HG02973 (cell line): ENCODE data around the gene SRBD1.
A peak's percentile ranks its signal among the peaks of the same experiment; 100 is the strongest.

ENCODE experiments used
- ATAC-seq: cut with Tn5 transposase; IDR thresholded peaks from one replicate; pipeline ENCODE4 v1.9.1; 2021; ENCODE audit warnings: moderate library complexity; ENCODE audit not compliant: unreplicated experiment

Gene SRBD1

DNA sequence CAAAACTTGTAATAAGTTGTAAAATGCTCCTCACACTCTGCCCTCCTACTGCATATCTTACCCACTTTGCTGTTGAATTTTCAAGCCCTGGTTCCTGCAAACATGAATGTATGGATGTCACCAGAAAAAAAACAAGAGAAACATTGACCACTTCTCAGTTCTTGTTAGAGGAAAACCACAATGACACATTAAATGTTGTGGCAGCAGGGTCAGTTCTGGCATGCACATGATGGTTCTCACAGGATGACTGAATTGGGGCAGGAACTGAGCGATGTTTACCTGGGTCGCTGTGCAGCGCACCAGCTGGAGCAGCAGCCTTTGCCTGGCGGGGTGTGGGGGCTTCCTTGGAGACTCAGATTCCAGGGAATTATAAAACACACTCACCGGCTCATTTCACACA, 26.4 kb upstream of the SRBD1 start:
- ATAC-seq = no peak

DNA sequence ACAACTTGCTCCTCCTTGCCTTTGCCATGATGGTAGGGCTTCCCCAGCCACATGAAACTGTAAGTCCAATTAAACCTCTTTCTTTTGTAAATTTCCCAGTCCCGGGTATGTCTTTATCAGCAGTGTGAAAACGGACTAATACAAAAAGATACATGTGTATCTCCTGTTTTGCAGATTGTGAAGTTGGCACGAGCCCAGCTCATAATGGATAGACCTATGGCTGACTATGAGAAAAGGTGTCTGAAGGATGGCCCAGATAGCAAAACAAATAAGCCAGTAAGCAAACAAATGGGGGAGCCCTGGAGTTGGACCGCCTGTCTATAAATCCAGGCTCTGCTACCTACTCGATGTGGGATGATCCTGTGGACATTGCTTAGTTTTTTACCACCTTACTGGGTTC, 24.9 kb upstream of the SRBD1 start:
- ATAC-seq = no peak

DNA sequence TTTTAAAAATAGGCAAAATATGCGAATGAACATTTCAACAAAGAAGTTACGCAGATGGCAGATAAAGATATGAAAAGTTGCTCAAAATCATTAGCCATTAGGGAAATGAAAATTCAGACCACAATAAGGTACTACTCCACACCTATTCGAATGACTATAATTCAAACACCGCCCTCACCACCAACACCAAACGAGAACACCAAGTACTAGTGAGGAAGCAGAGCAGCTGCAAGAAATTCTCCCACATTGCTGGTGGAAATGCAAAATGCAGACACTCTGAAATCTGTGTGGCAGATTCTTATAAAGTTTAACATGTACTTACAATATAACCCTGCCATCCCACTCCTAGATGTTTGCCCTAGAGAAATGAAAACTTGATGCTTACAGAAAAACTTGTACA, 23.2 kb upstream of the SRBD1 start:
- ATAC-seq = no peak

DNA sequence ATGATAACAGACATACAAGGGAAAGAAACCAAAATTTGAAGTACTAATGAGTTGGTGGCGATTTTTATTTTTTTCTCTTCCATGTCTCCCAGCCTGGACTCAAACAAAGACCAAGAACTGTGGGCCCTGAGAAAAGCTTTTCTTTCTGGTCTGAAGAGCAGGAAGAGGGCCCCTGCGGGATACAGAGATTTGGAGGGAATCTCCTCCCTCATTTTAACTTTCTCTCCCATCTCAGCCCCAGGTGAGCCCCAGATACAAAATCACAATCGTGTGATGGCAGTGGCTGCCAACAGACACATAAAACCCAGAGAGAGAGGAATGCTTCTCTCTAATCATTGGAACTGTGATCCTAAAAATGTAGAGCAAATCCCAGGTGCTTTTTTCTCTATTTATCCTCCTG, 20.9 kb upstream of the SRBD1 start:
- no peak for ATAC-seq

DNA sequence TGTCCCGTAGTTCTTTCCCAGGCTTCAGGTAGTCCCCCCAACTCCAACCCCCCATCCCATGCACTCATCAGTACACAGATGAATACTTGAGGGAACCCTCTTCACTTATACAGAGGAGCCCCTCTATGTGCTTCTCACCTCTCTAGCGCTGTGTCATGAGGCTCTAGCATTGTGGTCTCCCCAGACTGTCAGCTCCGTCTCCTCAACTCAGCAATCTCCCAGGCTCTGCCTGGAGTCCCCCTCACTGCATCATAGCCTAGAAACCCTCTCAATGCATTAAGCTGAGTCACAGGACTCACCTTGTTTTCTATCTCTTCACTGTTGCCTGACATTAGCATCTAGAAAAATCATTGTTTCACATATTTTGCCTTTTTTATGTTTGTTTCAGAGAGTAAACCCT, 20.3 kb upstream of the SRBD1 start:
- ATAC-seq = no peak

DNA sequence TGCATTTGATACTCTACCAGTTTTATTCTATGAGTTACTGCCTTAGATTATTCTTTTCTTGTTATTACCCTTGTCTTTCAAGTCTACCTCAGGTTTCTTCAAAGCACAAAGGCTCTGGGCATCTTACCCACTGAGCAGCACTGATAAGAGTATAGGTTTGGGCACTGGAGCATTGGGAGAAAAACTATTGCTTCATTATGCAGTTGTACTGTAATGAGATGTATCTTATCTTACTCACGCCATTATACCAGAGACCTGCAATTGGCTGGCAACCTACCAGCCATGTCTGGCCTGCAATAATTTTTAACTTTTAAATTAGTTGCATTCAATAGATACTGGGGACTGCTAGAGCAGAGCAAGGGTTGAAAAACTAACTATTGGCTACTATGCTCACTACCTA, 18.9 kb upstream of the SRBD1 start:
- no peak for ATAC-seq

DNA sequence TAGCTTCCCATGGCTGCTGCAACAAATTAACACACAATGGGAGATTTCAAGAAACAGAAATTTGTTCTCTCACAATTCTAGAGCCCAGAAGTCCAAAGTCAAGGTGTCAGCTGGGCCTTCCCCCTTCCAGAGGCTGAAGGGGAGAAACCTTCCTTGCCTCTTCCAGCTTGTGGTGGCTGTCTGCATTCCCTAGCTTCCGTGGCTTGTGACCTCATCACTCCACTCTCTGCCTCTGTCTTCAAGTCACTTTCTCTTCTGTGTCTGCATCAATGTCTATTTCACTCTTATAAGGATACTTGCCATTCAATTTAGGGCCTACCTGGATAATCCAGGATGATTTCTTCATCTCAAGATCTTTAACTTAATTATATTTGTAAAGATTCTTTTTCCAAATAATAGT, 16.8 kb upstream of the SRBD1 start:
- ATAC-seq = no peak

DNA sequence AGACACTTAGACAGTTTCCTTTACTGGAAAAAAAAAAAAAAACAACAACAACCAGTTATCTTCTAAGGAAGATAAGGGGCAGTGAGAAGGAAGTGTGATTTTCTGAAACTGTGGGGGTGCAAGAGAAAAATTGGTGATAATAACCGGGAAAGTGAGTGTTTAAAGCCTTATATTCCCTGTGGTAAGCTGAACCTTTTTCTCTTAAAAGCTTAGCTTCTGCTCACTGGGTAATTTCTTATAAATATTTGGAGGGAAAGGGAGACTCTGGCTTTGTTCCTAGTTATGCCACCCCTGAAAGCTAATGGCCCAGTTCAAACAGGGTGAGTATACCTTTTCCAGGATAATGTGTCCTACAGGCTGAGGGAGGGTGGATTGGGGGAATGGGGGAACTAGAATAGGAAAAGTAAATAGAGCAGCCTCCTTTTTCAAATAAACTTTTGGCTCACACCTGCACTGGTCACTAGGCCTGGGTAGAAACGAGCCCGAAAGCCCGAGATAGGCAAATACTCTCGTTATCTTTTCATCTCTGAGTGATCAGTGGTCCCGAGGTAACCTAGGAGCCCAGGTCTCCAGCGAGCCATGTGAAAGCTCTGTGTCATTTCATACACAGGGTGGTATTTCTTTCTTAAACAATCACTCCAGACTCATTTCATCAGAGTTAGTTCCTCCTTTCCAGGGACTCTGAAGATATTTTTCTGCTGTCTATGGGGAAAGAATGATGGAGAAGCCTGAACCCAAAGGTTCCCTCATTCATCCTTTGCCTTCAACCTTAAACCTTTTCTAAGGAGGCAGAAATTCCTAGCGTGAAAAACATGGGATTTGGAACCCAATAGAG, 15.5 kb upstream of the SRBD1 start:
- no peak for ATAC-seq

DNA sequence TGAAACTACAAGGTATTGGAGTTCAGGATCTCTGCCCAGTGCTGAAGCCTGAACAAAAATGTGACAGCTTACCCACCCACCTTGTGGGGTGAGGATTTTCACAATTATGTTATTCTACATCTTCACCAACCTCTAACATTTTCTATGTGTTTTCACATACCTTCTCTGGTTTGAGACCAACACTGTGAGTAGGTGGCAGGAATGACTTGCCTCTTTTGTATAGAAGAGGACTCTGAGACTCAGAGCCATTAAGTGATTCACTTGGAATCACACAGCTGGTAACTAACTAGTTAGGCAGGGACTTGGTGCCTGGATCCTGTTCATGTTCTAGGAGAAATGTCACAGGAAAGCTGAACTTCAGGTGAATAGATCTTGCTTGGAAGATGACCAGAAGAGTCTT, 14.8 kb upstream of the SRBD1 start:
- no peak for ATAC-seq

DNA sequence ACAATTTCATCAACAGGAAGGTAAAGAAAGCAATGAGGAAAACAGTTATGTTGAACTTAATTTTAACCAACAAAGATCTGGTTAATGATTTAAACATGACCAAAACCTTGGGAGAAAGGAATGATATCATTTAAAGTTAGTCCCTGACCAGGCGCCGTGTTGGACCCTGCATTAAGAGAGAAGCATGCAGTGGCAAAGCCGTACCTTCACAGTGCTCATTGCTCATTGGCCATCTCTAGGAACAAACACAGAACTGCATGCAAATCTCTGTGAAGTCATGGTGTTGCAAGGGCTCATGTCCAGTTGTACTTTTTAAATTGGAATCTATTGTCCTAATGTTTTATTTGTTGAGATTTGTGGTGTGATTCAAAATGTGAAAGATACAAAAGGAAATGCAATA, 12.0 kb upstream of the SRBD1 start:
- ATAC-seq = no peak

DNA sequence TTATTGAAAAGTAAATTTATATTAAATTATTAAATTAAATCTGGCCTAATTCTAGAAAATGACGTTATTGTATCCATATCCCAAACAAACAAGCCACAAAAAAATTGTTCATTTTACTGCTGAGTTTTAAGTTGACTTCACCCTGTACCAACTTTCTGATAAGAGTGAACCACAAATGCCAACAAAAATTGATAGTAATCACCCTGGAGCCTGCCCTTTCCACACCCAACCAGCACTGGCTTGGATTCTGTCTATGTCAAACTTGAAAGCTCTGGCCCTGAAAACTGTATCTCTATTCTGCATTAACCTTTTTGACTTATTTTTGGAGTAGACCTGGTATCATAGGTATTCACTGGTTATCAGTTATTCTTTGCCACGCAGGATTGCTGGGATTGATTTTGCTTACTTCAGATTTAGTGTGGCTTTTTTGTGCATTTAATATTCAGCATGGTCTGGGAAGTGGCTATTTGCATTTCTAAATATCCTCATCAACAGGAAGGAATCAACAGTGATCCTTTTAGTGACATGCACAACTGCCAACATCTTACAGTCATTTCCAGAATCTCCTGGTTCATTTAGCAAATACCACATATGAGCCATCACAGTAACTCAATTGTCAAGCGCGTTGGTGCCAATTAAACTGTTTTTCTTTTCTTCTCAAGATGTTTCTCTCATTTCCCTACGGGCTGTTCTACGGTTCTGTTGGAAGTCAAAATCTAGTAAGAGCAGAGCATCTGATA, 11.4 kb upstream of the SRBD1 start:
- ATAC-seq = no peak

DNA sequence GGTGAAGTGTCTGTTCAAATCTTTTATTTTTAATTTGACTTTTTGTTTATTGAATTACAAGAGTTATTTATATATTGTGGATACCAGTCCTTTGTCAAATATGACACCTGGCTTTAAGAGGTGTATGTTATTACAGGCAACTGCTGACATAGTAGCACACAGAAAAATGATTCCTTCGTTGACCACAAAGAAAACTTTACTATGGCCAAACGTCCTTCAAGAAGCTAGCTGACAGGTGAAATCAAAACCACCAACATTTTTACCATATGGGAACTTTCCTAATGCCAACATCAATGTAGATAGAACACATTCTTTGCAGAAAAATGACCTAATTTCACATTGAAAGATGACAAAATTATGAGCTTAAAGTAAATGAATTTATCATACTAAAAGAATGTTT, 6.4 kb upstream of the SRBD1 start:
- no peak for ATAC-seq

DNA sequence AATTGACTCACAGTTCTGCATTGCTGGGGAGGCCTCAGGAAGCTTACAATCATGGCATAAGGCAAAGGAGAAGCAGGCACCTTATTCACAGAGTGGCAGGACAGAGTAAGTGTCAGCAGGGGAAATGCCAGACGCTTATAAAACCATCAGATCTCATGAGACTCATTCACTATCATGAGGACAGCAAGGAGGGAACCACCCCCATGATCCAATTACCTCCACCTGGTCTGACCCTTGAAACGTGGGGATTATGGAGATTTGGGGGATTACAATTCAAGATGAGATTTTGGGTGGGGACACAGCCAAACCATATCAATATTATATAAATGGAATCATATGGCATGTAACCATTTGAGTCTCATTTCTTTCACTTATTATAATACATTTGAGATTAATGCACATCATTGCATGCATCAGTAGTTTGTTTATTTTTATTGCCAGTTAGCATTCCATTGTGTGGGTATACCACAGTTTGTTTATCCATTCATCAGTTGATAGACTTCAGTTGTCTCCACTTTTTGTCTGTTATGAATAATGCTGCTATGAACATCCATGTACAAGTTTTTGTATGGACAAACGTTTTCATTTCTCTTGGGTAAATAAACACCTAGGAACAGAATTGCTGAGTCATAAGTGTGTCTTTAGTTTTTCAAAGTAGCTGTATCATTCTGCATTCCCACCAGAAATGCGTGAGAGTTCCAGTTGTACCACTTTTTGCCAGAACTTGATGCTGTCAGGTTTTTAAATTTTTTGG, 5.8 kb upstream of the SRBD1 start:
- no peak for ATAC-seq

DNA sequence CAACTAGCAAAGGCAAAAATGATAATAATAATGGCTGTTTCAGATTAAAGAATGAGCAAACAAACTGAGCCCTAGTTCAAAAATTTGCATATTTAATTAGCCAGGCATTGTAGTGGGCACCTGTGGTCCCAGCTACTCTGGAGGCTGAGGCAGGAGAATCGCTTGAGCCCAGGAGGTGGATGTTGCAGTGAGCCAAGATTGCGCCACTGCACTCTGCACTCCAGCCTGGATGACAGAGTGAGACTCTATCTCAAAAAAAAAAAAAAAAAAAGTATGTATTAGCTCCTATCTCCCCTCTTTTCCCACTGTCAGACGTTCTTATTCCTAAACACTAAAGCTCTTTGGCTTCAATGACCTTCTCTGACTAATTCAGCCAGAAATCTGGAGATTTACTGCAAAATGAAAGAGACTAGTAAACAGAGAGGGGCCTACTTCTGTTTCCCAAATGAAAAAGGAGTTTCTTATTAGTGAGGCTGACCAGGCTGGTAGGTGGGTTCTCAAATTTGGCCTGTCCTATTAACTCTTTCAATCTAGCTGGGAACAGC, 3.9 kb upstream of the SRBD1 start:
- no peak for ATAC-seq

DNA sequence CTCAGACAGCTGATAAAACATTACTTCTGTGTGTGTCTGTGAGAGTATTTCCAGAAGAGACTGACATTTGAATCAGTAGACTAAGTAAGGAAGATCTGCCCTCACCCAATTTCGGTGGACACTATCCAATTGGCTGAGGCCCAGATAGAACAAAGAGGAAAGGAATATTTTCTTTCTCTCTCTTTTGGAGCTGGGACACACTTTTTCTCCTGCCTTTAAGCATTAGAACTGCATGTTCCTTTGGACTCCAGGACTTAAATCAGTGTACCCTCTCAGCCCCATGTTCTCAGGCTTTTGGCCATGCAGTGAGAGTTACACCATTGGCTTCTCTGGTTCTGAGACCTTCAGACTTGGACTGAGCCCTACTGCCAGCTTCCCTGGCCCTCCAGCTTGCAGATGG, 3.3 kb upstream of the SRBD1 start:
- no peak for ATAC-seq

DNA sequence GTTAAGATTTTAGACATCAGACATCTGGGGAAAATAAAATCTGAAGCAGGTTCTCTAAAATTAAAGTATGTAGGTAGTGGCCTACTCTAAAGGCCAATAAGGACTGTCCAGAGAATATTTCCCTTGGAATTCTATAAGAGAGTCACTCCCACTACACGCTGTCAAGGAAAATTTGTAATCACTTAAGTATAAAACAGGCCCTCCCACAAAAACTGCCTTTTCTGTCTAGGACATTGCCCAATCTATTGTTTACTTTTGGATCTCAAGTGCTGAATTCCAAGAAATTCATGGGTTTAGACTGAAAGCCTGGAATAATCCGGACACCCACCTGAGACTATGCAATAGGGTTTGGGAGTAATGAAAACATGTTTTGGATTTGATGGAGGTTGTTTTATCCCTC, 1.7 kb upstream of the SRBD1 start:
- no peak for ATAC-seq

DNA sequence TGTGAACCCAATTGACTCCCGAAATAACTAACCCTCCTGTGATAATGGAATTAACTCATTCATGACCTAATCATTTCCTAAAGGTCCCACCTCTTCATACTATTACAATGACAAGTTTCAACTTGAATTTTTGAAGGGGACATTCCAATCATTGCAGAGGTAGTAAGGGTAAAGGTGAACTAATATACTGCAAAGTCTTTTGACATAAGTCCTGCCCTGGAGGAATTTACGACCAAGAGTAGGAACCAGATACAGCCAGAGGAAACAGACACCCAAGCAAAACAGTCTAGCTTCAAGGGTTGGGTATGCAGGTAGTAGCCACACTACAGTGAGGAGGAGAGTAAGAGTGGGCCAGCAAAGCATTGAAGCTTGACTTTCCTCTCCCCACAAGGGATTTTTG, 1.2 kb upstream of the SRBD1 start:
- no peak for ATAC-seq

DNA sequence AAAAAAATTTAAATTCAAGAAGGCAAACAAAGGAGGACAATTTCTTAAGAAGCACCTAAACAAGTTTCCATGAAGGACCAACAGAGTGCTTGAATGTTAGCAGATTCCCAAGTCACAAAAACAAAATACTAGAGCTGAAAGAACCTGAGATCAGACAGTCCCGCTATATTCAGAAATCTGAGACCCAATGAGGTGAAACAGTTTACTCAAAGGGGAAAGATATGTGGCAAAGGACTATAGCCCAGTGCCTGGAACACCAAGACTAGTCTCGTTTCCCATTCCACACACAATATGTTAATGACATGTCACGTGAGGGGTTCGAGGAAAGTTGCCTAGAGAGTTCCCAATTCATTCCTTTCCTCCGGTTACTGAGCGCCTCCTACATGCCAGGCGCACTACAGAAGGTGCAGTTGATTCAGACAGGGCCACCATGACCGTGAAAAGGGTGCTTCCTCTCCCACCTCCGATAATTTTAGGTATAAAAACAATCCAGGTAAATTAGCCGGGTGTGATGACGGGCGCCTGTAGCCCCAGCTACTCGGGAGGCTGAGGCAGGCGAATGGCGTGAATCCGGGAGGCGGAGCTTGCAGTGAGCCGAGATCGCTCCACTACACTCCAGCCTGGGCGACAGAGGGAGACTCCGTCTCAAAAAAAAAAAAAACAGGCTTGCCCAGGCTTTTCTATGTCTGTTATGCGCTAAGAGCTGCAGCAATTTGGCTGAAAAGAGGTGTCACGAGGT, 617 bp downstream of the SRBD1 start:
- ATAC-seq = peak; percentile 36

DNA sequence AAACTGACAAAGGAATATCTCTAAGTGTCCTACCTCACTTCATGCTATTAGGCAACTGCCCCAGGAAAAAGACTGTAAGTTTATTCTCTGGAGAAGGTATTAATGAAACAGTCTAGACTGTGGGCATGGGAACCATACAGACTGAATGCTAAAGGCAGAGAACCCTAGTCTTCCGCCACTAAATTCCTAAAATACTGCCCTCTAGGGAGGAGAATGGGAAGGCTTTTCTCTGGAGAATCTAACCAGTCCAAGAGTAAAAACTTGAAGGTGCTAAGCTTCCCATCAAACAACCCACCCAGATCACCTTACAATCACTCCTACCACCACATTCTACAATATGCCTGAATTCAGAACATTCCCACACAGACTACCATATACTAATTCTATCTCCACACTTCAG, 3.4 kb downstream of the SRBD1 start:
- ATAC-seq = no peak

DNA sequence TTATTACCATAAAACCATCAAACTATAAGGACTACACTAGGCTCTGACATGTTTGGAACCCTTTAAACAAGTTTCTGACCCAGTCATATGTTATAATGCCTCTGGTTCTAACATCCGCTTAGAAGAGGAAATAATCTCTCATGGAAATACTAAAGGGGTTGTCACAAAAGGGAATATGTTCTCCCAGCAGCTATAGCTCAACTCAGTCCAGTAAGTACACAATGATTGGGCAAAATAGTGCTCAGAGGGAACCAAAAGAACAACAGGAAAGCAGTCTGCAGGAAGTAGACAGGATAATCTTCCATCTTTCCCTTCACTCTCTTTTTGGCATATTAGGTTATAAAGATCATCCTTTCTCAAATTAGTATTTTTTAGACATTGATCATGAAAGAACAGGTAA, 4.3 kb downstream of the SRBD1 start:
- ATAC-seq = no peak

DNA sequence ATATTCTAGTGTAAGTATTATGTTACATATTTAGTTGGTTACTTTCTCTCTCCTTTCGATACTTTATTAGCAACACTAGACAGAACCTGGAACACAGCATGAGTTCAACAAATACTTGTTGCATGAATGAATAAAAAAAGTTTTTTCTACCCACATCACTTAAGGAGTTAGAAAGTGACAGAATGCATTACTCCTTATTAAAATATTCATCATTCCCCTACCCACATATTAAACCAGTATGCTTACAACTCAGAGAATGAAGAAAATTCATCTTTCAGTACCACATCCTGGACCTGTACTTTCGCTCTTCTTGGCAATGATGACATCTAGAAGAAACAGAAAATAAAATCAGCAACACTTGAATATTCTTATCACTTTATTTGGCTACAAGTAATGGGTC, 6.0 kb downstream of the SRBD1 start:
- ATAC-seq = no peak
